WTC11 (cell line): ENCODE data around the gene GABBR2. TPM values are rescaled to one million over a fixed set of nuclear protein-coding genes. Genes with fewer than 3 reads are reported as not detected.

ENCODE experiments used
- ATAC-seq: fragments of 200-7000 bp; cut with Tn5 transposase; 2 replicates; pipeline ENCODE4 v1.10.0; 2021; ENCODE audit warnings: mild to moderate bottlenecking, moderate library complexity
- CTCF ChIA-PET: fragments of 300-600 bp; sonication (Branson Sonifier 250); formaldehyde crosslinking; loops from one replicate; lab custom pipeline; 2021; ENCODE audit warnings: antibody characterized with exemption; lab: Charles Lee
- POLR2A ChIA-PET: fragments of 350-600 bp; sonication (Branson Sonifier 250); formaldehyde crosslinking; loops from one replicate; lab custom pipeline; 2021; ENCODE audit warnings: antibody characterized with exemption; lab: Charles Lee
- DNase-seq: peaks from one replicate; pipeline ENCODE4 v3.0.0; 2021; ENCODE audit warnings: low spot score
- H3K27ac Mint-ChIP-seq: 2 replicates; pipeline ENCODE4 v1.8.0; 2021; ENCODE audit warnings: mixed read lengths
- H3K27me3 Mint-ChIP-seq: 2 replicates; pipeline ENCODE4 v1.8.0; 2021; ENCODE audit warnings: low read depth, mild to moderate bottlenecking, moderate library complexity, mixed read lengths
- H3K36me3 Mint-ChIP-seq: 2 replicates; pipeline ENCODE4 v1.8.0; 2021; ENCODE audit warnings: mixed read lengths
- H3K4me1 Mint-ChIP-seq: 2 replicates; pipeline ENCODE4 v1.8.0; 2022; ENCODE audit warnings: mixed read lengths
- H3K4me3 Mint-ChIP-seq: 2 replicates; pipeline ENCODE4 v1.8.0; 2021; ENCODE audit warnings: mild to moderate bottlenecking, moderate library complexity, mixed read lengths
- H3K9me3 Mint-ChIP-seq: 2 replicates; pipeline ENCODE4 v1.8.0; 2021; ENCODE audit warnings: mixed read lengths
- ATF1 ChIP-seq: sonication (generic); formaldehyde crosslinking; IDR thresholded peaks from 2 replicates; pipeline ENCODE4 v1.8.1; 2023; ENCODE audit warnings: mild to moderate bottlenecking, moderate library complexity, missing genetic modification reagents
- ATF3 ChIP-seq: sonication (generic); formaldehyde crosslinking; conservative IDR thresholded peaks from 2 replicates; pipeline ENCODE4 v1.8.1; 2022; ENCODE audit warnings: mild to moderate bottlenecking, missing genetic modification reagents
- ATF6 ChIP-seq: sonication (generic); formaldehyde crosslinking; IDR thresholded peaks from 2 replicates; pipeline ENCODE4 v1.8.1; 2023; ENCODE audit warnings: mild to moderate bottlenecking, missing genetic modification reagents
- CDX4 ChIP-seq: fragments of 250-450 bp; sonication (Bioruptor Pico); IDR thresholded peaks from 2 replicates; pipeline ENCODE4 v1.9.0; 2021; ENCODE audit warnings: moderate library complexity, mild to moderate bottlenecking, inconsistent platforms, borderline replicate concordance
- CREB1 ChIP-seq: sonication (generic); formaldehyde crosslinking; IDR thresholded peaks from 2 replicates; pipeline ENCODE4 v1.8.0; 2023; ENCODE audit warnings: mild to moderate bottlenecking, missing genetic modification reagents
- CTCF ChIP-seq: fragments of 200-600 bp; IDR thresholded peaks from 2 replicates; pipeline ENCODE4 v1.8.0; 2022; ENCODE audit warnings: antibody characterized with exemption
- ELF4 ChIP-seq: sonication (generic); formaldehyde crosslinking; IDR thresholded peaks from 2 replicates; pipeline ENCODE4 v1.8.1; 2022; ENCODE audit warnings: low read depth, mild to moderate bottlenecking, moderate library complexity, missing genetic modification reagents
- FOXP1 ChIP-seq: sonication (generic); formaldehyde crosslinking; IDR thresholded peaks from 2 replicates; pipeline ENCODE4 v1.8.0; 2022; ENCODE audit warnings: missing genetic modification reagents, mild to moderate bottlenecking, moderate library complexity, borderline replicate concordance
- JAZF1 ChIP-seq: fragments of 250-450 bp; sonication (Bioruptor Pico); IDR thresholded peaks from 2 replicates; pipeline ENCODE4 v1.9.0; 2021; ENCODE audit warnings: moderate library complexity, mild to moderate bottlenecking, inconsistent platforms
- MAX ChIP-seq: sonication (generic); formaldehyde crosslinking; IDR thresholded peaks from 2 replicates; pipeline ENCODE4 v1.8.0; 2022; ENCODE audit warnings: mild to moderate bottlenecking, missing genetic modification reagents
- NR1H2 ChIP-seq: sonication (generic); formaldehyde crosslinking; IDR thresholded peaks from 2 replicates; pipeline ENCODE4 v1.9.0; 2021; ENCODE audit warnings: mild to moderate bottlenecking, moderate library complexity, missing genetic modification reagents
- PRDM15 ChIP-seq: sonication (generic); formaldehyde crosslinking; IDR thresholded peaks from 2 replicates; pipeline ENCODE4 v1.8.0; 2022; ENCODE audit warnings: missing genetic modification reagents
- PREB ChIP-seq: sonication (generic); formaldehyde crosslinking; IDR thresholded peaks from 2 replicates; pipeline ENCODE4 v1.8.1; 2022; ENCODE audit warnings: mild to moderate bottlenecking, missing genetic modification reagents, moderate library complexity, borderline replicate concordance
- RORB ChIP-seq: fragments of 250-450 bp; sonication (Bioruptor Pico); IDR thresholded peaks from 2 replicates; pipeline ENCODE4 v1.9.0; 2021; ENCODE audit warnings: mild to moderate bottlenecking
- TEAD1 ChIP-seq: sonication (generic); formaldehyde crosslinking; IDR thresholded peaks from 2 replicates; pipeline ENCODE4 v1.8.0; 2022; ENCODE audit warnings: mild to moderate bottlenecking, missing genetic modification reagents
- ZBTB21 ChIP-seq: sonication (generic); formaldehyde crosslinking; IDR thresholded peaks from 2 replicates; pipeline ENCODE4 v1.8.1; 2023; ENCODE audit warnings: mild to moderate bottlenecking, missing genetic modification reagents, borderline replicate concordance
- ZMAT4 ChIP-seq: fragments of 250-450 bp; sonication (Bioruptor Pico); IDR thresholded peaks from 2 replicates; pipeline ENCODE4 v1.9.0; 2021; ENCODE audit warnings: mild to moderate bottlenecking
- ZNF138 ChIP-seq: sonication (generic); formaldehyde crosslinking; conservative IDR thresholded peaks from 2 replicates; pipeline ENCODE4 v1.8.1; 2022; ENCODE audit warnings: mild to moderate bottlenecking, moderate library complexity, missing genetic modification reagents
- ZNF423 ChIP-seq: fragments of 250-450 bp; sonication (Bioruptor Pico); IDR thresholded peaks from 2 replicates; pipeline ENCODE4 v2.1.2; 2022; ENCODE audit warnings: mild to moderate bottlenecking, moderate library complexity
- ZNF671 ChIP-seq: fragments of 250-450 bp; sonication (Bioruptor Pico); IDR thresholded peaks from 2 replicates; pipeline ENCODE4 v1.8.0; 2021; ENCODE audit warnings: mild to moderate bottlenecking
- total RNA-seq: library from RNA; stranded (reverse); gene quantifications from 3 replicates; pipeline ENCODE4 v1.2.3, GENCODE V29; 2021

GABBR2 gene
- total RNA-seq, 1 experiment from 2014 or later: 0.92 TPM

GRCh38 chr9:98396236-98396635 is 312.5 kb downstream of the GABBR2 start:
- Mint-ChIP-seq H3K27ac (no peak overlapping the region), H3K36me3 (no peaks in the 10 kb centered on the region), H3K4me1 (peaks cover 24% of the 10 kb centered on the region), H3K27me3 (no peaks in the 10 kb centered on the region), H3K9me3 (peaks cover 18% of the 10 kb centered on the region), H3K4me3 (no peak overlapping the region)
- CTCF ChIA-PET: interaction anchor here (0.8 to 1.3 kb wide), 4 partner anchors 14 to 310 kb away, joined by 3 to 4 read pairs (median 4); no protein-coding TSS in a partner anchor
- peak; percentile 65 for ATAC-seq
- TF ChIP-seq NR1H2 (CRISPR knock-in tag): no peak
- TF ChIP-seq ZNF423 (CRISPR knock-in tag): 0 out of 2 replicates have a peak, but pooled peaks have one; percentile 10
- DNase-seq: no peak
- POLR2A ChIA-PET: no interaction called here

GRCh38 chr9:98391867-98392266 is 316.9 kb downstream of the GABBR2 start:
- no peak overlapping the region for H3K4me3 Mint-ChIP-seq
- peaks cover 22% of the 10 kb centered on the region for H3K4me1 Mint-ChIP-seq
- TF ChIP-seq ATF1 (CRISPR knock-in tag) (no peak), TEAD1 (CRISPR knock-in tag) (no peak), ZNF138 (CRISPR knock-in tag) (no peak), ZNF671 (CRISPR knock-in tag) (no peak), CREB1 (CRISPR knock-in tag) (no peak), PRDM15 (CRISPR knock-in tag) (no peak), ZBTB21 (CRISPR knock-in tag) (no peak), ATF6 (CRISPR knock-in tag) (no peak), PREB (no peak), ZMAT4 (CRISPR knock-in tag) (no peak), ELF4 (CRISPR knock-in tag) (no peak), ATF3 (no peak), MAX (CRISPR knock-in tag) (no peak), JAZF1 (CRISPR knock-in tag) (no peak), FOXP1 (CRISPR knock-in tag) (no peak), CTCF (no peak), CDX4 (CRISPR knock-in tag) (no peak), RORB (CRISPR knock-in tag) (no peak)
- no peaks in the 10 kb centered on the region; the same call in 1 of the 2 replicates for H3K27me3 Mint-ChIP-seq
- no peak overlapping the region for H3K27ac Mint-ChIP-seq
- no peaks in the 10 kb centered on the region for H3K36me3 Mint-ChIP-seq
- DNase-seq (no peak), ATAC-seq (no peak)
- POLR2A ChIA-PET: no interaction called here
- peaks cover 18% of the 10 kb centered on the region for H3K9me3 Mint-ChIP-seq
- CTCF ChIA-PET: interaction anchor here (1.2 kb wide), 1 partner anchor 145 kb away, joined by 3 read pairs; no protein-coding TSS in a partner anchor
